ENCODE data around the gene ARHGAP19.

ARHGAP19 gene, protein sequence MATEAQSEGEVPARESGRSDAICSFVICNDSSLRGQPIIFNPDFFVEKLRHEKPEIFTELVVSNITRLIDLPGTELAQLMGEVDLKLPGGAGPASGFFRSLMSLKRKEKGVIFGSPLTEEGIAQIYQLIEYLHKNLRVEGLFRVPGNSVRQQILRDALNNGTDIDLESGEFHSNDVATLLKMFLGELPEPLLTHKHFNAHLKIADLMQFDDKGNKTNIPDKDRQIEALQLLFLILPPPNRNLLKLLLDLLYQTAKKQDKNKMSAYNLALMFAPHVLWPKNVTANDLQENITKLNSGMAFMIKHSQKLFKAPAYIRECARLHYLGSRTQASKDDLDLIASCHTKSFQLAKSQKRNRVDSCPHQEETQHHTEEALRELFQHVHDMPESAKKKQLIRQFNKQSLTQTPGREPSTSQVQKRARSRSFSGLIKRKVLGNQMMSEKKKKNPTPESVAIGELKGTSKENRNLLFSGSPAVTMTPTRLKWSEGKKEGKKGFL

GRCh38 chr10:97292097-97292861, at the start of gene ARHGAP19:
Gene ARHGAP19 (minus strand): TSS chr10:97292637. CDS start chr10:97292627, 10 bp downstream.
- DNase-seq: peak; percentile 85

- DNase-seq: no peak
Observed at GRCh38 chr10:97341416-97341815, 49.0 kb upstream of the ARHGAP19 start.

- no peak for DNase-seq
Observed at GRCh38 chr10:97338041-97338440, 45.6 kb upstream of the ARHGAP19 start.

- DNase-seq: no peak
Observed at GRCh38 chr10:97336942-97337831, 44.8 kb upstream of the ARHGAP19 start.

DNA sequence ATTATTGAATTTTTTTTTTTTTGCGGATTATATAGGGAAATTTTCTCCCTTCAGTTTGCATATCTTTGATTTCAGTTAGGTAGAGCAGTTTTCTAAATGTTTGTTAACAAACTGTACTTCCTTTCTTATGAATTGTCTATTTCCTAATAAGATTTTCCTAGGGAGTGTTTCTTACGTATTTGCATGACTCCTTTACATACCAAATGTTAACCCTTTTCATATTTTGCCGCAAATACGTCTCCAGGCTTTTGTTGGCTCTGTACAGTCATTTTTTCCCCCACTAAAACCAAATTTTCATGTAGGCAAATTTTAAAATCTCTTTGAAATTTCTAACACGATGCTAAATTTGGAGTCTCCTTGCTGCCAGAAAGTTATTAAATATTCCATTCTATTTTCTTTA, 44.0 kb upstream of the ARHGAP19 start:
- no peak for DNase-seq

DNA sequence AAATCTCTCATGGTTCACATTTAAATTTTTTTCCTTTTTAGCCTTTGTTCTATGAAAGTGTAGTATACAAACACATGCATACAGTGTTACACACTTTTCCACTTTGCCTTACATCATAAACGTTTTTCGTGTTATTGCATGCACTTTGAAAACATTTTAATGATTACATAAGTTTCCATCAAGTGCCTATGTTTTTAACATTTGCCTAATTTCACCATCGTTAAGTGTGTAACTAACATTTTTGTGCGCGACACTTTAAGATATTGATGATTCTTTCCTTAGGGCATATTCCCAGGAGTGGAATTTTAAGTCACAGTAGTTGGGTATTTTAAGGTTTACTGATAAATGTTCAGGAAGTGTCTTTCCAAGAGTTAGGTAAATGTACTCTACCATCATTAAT, 43.6 kb upstream of the ARHGAP19 start:
- no peak for DNase-seq

- no peak for DNase-seq
Observed at GRCh38 chr10:97335188-97335619, 42.8 kb upstream of the ARHGAP19 start.

DNA sequence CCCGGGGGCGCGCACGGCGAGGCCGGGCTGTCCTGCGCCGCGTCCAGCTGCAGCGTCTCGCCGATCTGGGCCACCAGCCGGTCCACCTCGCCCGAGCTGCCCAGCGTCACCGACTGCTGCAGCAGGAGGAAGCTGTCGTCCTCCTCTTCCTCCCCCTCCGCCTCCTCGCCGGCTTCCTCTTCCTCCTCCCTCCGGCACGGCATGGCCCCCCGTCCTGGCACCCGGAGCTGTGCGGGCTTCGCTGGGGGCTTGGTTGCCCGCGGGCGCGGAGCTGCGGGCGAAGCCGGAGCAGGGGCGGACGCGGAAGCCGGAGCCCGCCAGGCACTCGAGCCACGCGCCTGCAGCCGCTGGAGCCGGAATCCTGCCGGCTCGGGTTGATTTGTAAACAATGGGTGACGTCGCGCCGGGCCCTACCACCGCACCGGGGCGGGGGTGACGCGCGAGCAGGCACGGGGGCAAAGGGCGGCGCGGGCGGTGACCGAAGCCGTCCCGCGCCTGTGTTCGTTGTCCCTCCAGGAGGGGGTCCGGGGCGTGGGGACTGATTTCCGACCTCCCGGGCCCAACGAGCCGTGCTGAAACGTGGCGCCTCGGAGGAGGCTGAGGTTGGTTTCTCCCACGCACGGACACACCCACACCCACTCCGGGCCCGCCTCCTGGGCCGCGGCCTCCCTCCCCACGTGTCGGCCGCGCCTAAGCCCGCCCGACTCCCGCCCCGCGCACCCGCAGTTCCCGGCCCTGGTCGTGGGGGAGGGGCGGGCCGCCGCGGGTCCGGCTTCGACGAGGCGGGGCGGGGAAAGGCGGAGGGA, 42.1 kb upstream of the ARHGAP19 start, which contains the start of gene FRAT2:
Gene FRAT2, minus strand, starts transcription at position 360 of the 806 bp plus-strand sequence. Its CDS starts 157 bp downstream, at position 203.
- DNase-seq: peak; percentile 88

DNA sequence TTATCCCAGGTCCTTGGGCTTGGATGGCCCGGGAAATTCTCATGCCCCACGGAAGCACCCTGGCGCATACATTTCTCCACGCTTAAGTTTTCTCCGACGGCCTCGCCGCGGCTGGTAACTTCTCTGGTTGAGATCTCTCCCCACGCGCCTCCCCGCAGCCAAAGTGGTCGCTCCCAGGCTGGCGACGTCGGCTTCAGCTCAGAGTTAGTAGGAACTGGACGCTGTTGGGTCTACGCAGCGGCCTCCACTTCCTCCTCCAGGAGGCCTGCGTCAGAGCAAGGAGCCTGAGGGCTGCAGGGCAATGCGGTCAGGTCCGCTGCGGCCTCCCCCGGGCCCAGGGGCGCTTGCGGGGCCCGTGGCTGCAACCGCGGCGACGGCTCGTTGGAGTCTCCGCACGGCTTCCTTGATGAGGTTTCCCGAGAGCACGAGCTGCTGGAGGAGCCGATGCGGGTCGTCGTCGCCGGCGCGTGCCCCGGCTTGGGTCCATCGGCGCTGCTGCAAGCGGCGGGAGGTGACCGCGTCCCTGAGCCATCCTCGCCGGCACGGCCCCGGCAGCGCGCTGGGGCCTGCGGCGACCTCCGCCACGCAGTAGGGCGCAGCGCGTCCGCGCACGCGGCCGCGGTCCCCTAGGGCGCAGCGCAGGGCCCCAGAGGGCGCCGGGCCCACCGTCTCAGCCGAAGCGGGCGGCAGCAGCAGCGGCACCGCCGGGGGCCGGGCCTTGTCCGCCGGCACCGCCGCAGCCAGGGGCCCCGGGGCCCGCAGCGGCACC, 41.3 kb upstream of the ARHGAP19 start:
- DNase-seq: peak; percentile 63

DNA sequence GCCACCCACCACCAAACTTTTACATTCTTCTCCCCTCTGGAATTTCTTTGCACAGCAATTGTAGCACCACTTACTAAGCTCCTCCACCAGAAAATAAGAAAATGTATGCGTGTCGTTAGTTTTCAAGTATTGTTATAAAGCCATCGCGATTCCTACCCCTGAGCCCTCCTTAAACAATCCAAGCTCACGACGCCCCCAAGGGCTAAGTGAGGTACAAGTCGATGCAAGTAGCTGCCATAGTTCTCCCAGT, 40.8 kb upstream of the ARHGAP19 start:
- DNase-seq: no peak

- no peak for DNase-seq
Observed at GRCh38 chr10:97332591-97333350, 40.3 kb upstream of the ARHGAP19 start.

- no peak for DNase-seq
Observed at GRCh38 chr10:97331153-97331703, 38.8 kb upstream of the ARHGAP19 start.

- no peak for DNase-seq
Observed at GRCh38 chr10:97329766-97330165, 37.3 kb upstream of the ARHGAP19 start.

- DNase-seq: no peak
Observed at GRCh38 chr10:97328646-97329453, 36.4 kb upstream of the ARHGAP19 start.

DNA sequence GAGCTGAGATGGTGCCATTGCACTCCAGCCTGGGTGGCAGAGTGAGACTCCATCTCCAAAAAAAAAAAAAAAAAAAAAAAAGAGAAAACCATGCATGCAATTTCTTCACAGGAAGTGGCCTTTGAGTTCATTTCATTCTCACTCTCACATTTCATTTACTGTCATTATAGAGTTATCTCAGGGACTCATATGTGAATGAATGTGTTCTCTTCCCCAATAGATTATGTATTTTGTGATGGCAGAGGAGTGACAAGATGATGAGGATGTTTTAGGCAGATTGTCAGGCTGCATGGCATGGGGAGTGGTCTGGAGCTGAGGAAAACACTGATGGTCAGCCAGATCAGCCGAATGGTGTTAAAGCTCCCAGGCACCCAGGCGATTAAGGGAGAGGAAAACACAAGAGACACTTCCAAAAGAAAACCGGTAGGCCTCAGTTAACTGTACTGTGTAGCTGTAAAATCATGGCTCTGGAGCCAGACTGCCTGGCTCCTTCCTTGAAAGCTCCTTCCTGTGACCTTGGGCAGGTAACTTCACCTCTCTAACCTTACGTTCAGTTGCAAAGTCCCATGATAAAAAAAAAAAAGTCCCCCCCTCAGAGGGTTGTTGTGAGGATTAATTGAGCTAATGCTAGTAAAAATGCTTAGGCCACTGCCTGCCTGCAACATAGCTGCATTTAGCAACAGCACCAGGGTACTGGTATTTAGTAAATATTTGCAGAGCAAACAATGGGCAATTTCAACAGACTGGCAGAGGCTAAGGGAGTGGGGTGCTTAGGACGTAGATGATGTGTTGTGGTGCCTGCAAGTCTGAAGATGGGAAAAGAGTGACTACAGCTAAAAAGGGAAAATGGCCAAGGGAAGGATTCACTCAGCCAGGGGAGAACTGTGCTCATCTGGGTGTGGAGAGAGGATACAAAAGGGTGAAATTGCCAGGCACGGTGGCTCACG, 35.2 kb upstream of the ARHGAP19 start:
- no peak for DNase-seq

- no peak for DNase-seq
Observed at GRCh38 chr10:97325754-97326153, 33.3 kb upstream of the ARHGAP19 start.

GRCh38 chr10:97323501-97323900, 31.1 kb upstream of the ARHGAP19 start:
- DNase-seq: no peak

GRCh38 chr10:97321804-97322190, 29.4 kb upstream of the ARHGAP19 start:
- no peak for DNase-seq
